ENCODE data around the gene HOXB2. TPM values are rescaled to one million over a fixed set of nuclear protein-coding genes. Genes with fewer than 3 reads are reported as not detected.

Gene HOXB2
- total and polyA plus RNA-seq, 2 of the 8 experiments (the other 6 are each of a cell fraction or from before 2014, with no cell fraction given) = not detected

- CTCF ChIA-PET (ENCODE audit: partially characterized antibody) = interaction anchor here (0.6 to 3.4 kb wide), 11 partner anchors 13 to 396 kb away, joined by 3 to 14 read pairs (median 3); partner anchors contain the start of genes HOXB5 and HOXB8
- POLR2A ChIA-PET (ENCODE audit: partially characterized antibody) = interaction anchor here (1.6 kb wide), 1 partner anchor 19 kb away, joined by 4 read pairs; no protein-coding TSS in a partner anchor
Observed at GRCh38 chr17:48561884-48562810, 17.2 kb upstream of the HOXB2 start.

More at GRCh38 chr17:48561884-48562810, 17.2 kb upstream of the HOXB2 start:
- Histone ChIP-seq H4K91ac (replicated peaks; ENCODE audit: insufficient read length, low read length) (no peak overlapping the region), H4K20me1 (replicated peaks in 1 of 2; ENCODE audit: control insufficient read depth in 1 of 2, insufficient read depth in 2 of 2, low read length in 2 of 2) (peaks cover 6 to 37% of the 10 kb centered on the region in 2 experiments), H3K4me1 (replicated peaks in 1 of 4; ENCODE audit: control insufficient read depth in 3 of 4, insufficient read depth in 4 of 4, low read length in 3 of 4) (peaks cover 0 to 8% (median 3%) of the 10 kb centered on the region in 4 experiments; a peak in 5 of 7 replicates), H3K4me2 (ENCODE audit: insufficient read depth in 1 of 2, low read depth in 2 of 2, low read length in 2 of 2) (no peak overlapping the region), H2BK5ac (ENCODE audit: low read depth, low read length) (no peak overlapping the region), H3K23me2 (ENCODE audit: low read depth, low read length) (peaks cover 4% of the 10 kb centered on the region; the same call in 1 of the 2 replicates), H2AK5ac (ENCODE audit: low read depth, low read length) (no peak overlapping the region), H2AFZ (ENCODE audit: low read length) (no peak overlapping the region), H2BK15ac (ENCODE audit: low read length) (no peak overlapping the region), H3K36me3 (ENCODE audit: control insufficient read depth in 2 of 4, insufficient read depth in 4 of 4, low read length in 3 of 4) (peaks cover 0 to 5% (median 0%) of the 10 kb centered on the region in 4 experiments; a peak in 1 of 8 replicates), H4K5ac (ENCODE audit: insufficient read length, low read depth, low read length) (no peak overlapping the region), H3K18ac (ENCODE audit: extremely low read depth, low read length) (no peak overlapping the region), H3K27ac (ENCODE audit: low read depth, low read length) (no peak overlapping the region), H3K9me3 (ENCODE audit: insufficient read depth in 2 of 2, low read depth in 1 of 2, low read length in 1 of 2) (no peaks in the 10 kb centered on the region), H4K8ac (ENCODE audit: extremely low read depth, insufficient read depth, low read length) (no peak overlapping the region), H3K79me2 (ENCODE audit: control insufficient read depth in 1 of 2, insufficient read depth in 2 of 2, low read length in 2 of 2) (no peaks in the 10 kb centered on the region), H3K14ac (ENCODE audit: insufficient read length) (no peak overlapping the region), H3K56ac (replicated peaks; ENCODE audit: insufficient read length, low read depth, low read length) (no peak overlapping the region), H3K9ac (replicated peaks in 1 of 4; ENCODE audit: extremely low read depth in 1 of 4, low read depth in 3 of 4, low read length in 3 of 4) (no peak overlapping the region), H2BK120ac (replicated peaks; ENCODE audit: low read depth, low read length) (no peak overlapping the region), H3K27me3 (replicated peaks in 1 of 4; ENCODE audit: control insufficient read depth in 3 of 4, extremely low read depth in 1 of 4, insufficient read depth in 3 of 4, low read length in 3 of 4) (peaks cover 99 to 100% (median 100%) of the 10 kb centered on the region in 4 experiments), H2BK20ac (ENCODE audit: low read length) (no peak overlapping the region), H2BK12ac (ENCODE audit: low read depth, low read length) (no peak overlapping the region), H3K23ac (ENCODE audit: insufficient read length) (no peak overlapping the region), H3K4me3 (ENCODE audit: extremely low read depth in 1 of 4, insufficient read depth in 2 of 4, low read depth in 3 of 4, low read length in 4 of 4) (no peak overlapping the region), H3K4ac (replicated peaks; ENCODE audit: insufficient read length, low read depth, low read length) (no peak overlapping the region), H3K79me1 (ENCODE audit: low read depth, low read length) (no peaks in the 10 kb centered on the region)
- DNase-seq (ENCODE audit: low read depth in 1 of 2, low spot score in 2 of 2) (no peak), FAIRE-seq (no peak)
- WGBS, 2 experiments (ENCODE audit: extremely low coverage in 1 of 2, insufficient coverage in 1 of 2, insufficient read length in 1 of 2, insufficient replicate concordance in 2 of 2, low coverage in 1 of 2, low lambda C conversion rate in 2 of 2, missing lambda C conversion rate in 1 of 2) = 34% methylated on average over 15 of the region's 15 CpGs; no CpG with 5 or more reads in 1 of the 2 experiments
- TF ChIP-seq CBX8 (IDR thresholded peaks at IDR 0.05; ENCODE audit: borderline replicate concordance, low read depth, low read length) = 0 out of 2 replicates have a peak, but pooled peaks have one; percentile 63
- TF ChIP-seq RNF2 (IDR thresholded peaks at IDR 0.05; ENCODE audit: borderline replicate concordance, low read depth, low read length, missing control alignments, poor library complexity, severe bottlenecking) = peak; percentile 62
- TF ChIP-seq MAX (IDR thresholded peaks at IDR 0.05) = no peak
- TF ChIP-seq CTCF (IDR thresholded peaks at IDR 0.05; ENCODE audit: control extremely low read depth in 1 of 3, insufficient read depth in 1 of 3, low read depth in 1 of 3, low read length in 3 of 3) = peak; percentile 10 to 43 (median 36); a peak in 3 of 4 replicates
- no peak for TF ChIP-seq TAF7 (optimal IDR thresholded peaks at IDR 0.05; ENCODE audit: borderline replicate concordance, low read depth, low read length)
